ENCODE results near the gene FAM53B.

FAM53B gene

GRCh38 chr10:124628676-124629021 lies 115.5 kb downstream of the FAM53B start:
- Histone ChIP-seq H3K27ac (no peak overlapping the region), H3K9ac (no peak overlapping the region), H3K4me2 (peak overlapping the region; percentile 93; the same call in 1 of the 2 replicates), H3K4me1 (ENCODE audit: low read depth, poor library complexity, severe bottlenecking) (peaks cover 48% of the 10 kb centered on the region), H3K27me3 (ENCODE audit: insufficient read depth, low read depth) (no peaks in the 10 kb centered on the region), H3K4me3 (IDR thresholded peaks at IDR 0.05; ENCODE audit: insufficient read depth, low read depth, low read length) (no peak overlapping the region), H4K20me1 (ENCODE audit: insufficient read depth) (no peaks in the 10 kb centered on the region), H3K79me2 (ENCODE audit: insufficient read depth, low read depth) (no peaks in the 10 kb centered on the region; the same call in 1 of the 2 replicates), H3K36me3 (ENCODE audit: insufficient read depth) (no peaks in the 10 kb centered on the region), H2AFZ (ENCODE audit: low read depth) (no peak overlapping the region)
- TF ChIP-seq CTCF (conservative IDR thresholded peaks at IDR 0.05; ENCODE audit: low read depth, low read length): no peak

- peak overlapping the region; percentile 36; the same call in 1 of the 2 replicates for H3K9ac ChIP-seq
- no peak overlapping the region for H3K4me3 ChIP-seq (IDR thresholded peaks at IDR 0.05; ENCODE audit: insufficient read depth, low read depth, low read length)
- no peaks in the 10 kb centered on the region for H3K27me3 ChIP-seq (ENCODE audit: insufficient read depth, low read depth)
- no peaks in the 10 kb centered on the region for H4K20me1 ChIP-seq (ENCODE audit: insufficient read depth)
- no peaks in the 10 kb centered on the region; the same call in 1 of the 2 replicates for H3K79me2 ChIP-seq (ENCODE audit: insufficient read depth, low read depth)
- peaks cover 48% of the 10 kb centered on the region for H3K4me1 ChIP-seq (ENCODE audit: low read depth, poor library complexity, severe bottlenecking)
- no peak for TF ChIP-seq CTCF (conservative IDR thresholded peaks at IDR 0.05; ENCODE audit: low read depth, low read length)
- H3K27ac ChIP-seq: peak overlapping the region; percentile 78; the same call in 1 of the 2 replicates
- no peak overlapping the region for H2AFZ ChIP-seq (ENCODE audit: low read depth)
- peak overlapping the region; percentile 93 for H3K4me2 ChIP-seq
- no peaks in the 10 kb centered on the region for H3K36me3 ChIP-seq (ENCODE audit: insufficient read depth)
Observed at GRCh38 chr10:124627866-124628675, 116.1 kb downstream of the FAM53B start.

- Histone ChIP-seq H3K4me2 (peak overlapping the region; percentile 93), H4K20me1 (ENCODE audit: insufficient read depth) (no peaks in the 10 kb centered on the region), H3K4me1 (ENCODE audit: low read depth, poor library complexity, severe bottlenecking) (peaks cover 48% of the 10 kb centered on the region), H3K4me3 (IDR thresholded peaks at IDR 0.05; ENCODE audit: insufficient read depth, low read depth, low read length) (no peak overlapping the region), H3K27me3 (ENCODE audit: insufficient read depth, low read depth) (no peaks in the 10 kb centered on the region), H3K36me3 (ENCODE audit: insufficient read depth) (no peaks in the 10 kb centered on the region), H3K9ac (peak overlapping the region; percentile 36; the same call in 1 of the 2 replicates), H3K27ac (peak overlapping the region; percentile 78), H3K79me2 (ENCODE audit: insufficient read depth, low read depth) (no peaks in the 10 kb centered on the region; the same call in 1 of the 2 replicates), H2AFZ (ENCODE audit: low read depth) (no peak overlapping the region)
- TF ChIP-seq CTCF (conservative IDR thresholded peaks at IDR 0.05; ENCODE audit: low read depth, low read length): no peak
Observed at GRCh38 chr10:124626759-124627380, 117.3 kb downstream of the FAM53B start.

GRCh38 chr10:124625831-124626238 lies 118.3 kb downstream of the FAM53B start:
- Histone ChIP-seq H3K36me3 (ENCODE audit: insufficient read depth) (no peaks in the 10 kb centered on the region), H2AFZ (ENCODE audit: low read depth) (no peak overlapping the region), H3K9ac (no peak overlapping the region; the same call in 1 of the 2 replicates), H3K27ac (peak overlapping the region; percentile 78; the same call in 1 of the 2 replicates), H4K20me1 (ENCODE audit: insufficient read depth) (no peaks in the 10 kb centered on the region), H3K4me3 (IDR thresholded peaks at IDR 0.05; ENCODE audit: insufficient read depth, low read depth, low read length) (no peak overlapping the region), H3K27me3 (ENCODE audit: insufficient read depth, low read depth) (no peaks in the 10 kb centered on the region), H3K4me2 (peak overlapping the region; percentile 93), H3K79me2 (ENCODE audit: insufficient read depth, low read depth) (no peaks in the 10 kb centered on the region; the same call in 1 of the 2 replicates), H3K4me1 (ENCODE audit: low read depth, poor library complexity, severe bottlenecking) (peaks cover 48% of the 10 kb centered on the region)
- TF ChIP-seq CTCF (conservative IDR thresholded peaks at IDR 0.05; ENCODE audit: low read depth, low read length): no peak
